Endothelial cell of umbilical vein (primary cell): Measurements from ENCODE around the gene YDJC. TPM values are rescaled to one million over a fixed set of nuclear protein-coding genes. Genes with fewer than 3 reads are reported as not detected.

ENCODE experiments used
- BruUV-seq: library from RNA; stranded (reverse); fragments of 400-500 nt; replicated peaks from 2 replicates; lab custom pipeline; 2021; lab: Mats Ljungman, UMichigan
- CTCF ChIA-PET: fragments of 300-600, 350-600 bp; sonication (Branson Sonifier 250); formaldehyde crosslinking; loops from one replicate; lab custom pipeline; 2021; ENCODE audit warnings: antibody characterized with exemption, inconsistent platforms; lab: Charles Lee
- POLR2A ChIA-PET: fragments of 300-600, 350-600 bp; sonication (Branson Sonifier 250); formaldehyde crosslinking; loops from one replicate; lab custom pipeline; 2021; ENCODE audit warnings: antibody characterized with exemption, inconsistent platforms; lab: Charles Lee
- DNase-seq: peaks from one replicate; pipeline ENCODE4 v3.0.0-alpha.2; 2011; ENCODE audit warnings: low read depth, low spot score
- FAIRE-seq: peaks from 2 replicates; lab custom pipeline; 2011; peaks lifted over from hg19 to GRCh38; lab: Jason Lieb, UNC
- H2AFZ ChIP-seq: 2 replicates; pipeline ENCODE4 v1.6.0; 2012; ENCODE audit warnings: low read depth, low read length, control low read depth, inconsistent platforms
- H3K27ac ChIP-seq: 2 replicates; pipeline ENCODE4 v1.5.1; 2011; ENCODE audit warnings: low read depth, mild to moderate bottlenecking, control low read depth, low read length, moderate library complexity; ENCODE audit not compliant: insufficient read depth
- H3K27me3 ChIP-seq, 2 experiments: 2 replicates each; pipeline versions ENCODE4 v1.6.0 to v1.6.1; 2011; ENCODE audit warnings: low read length in 2 of 2, mixed read lengths in 1 of 2; ENCODE audit not compliant: control insufficient read depth in 2 of 2, insufficient read depth in 2 of 2
- H3K36me3 ChIP-seq, 2 experiments: 2 replicates in 1 of 2; 3 replicates in 1 of 2; pipeline ENCODE4 v1.5.1; 2011; ENCODE audit warnings: low read length in 2 of 2, mild to moderate bottlenecking in 1 of 2, moderate library complexity in 1 of 2; ENCODE audit not compliant: control insufficient read depth in 2 of 2, insufficient read depth in 2 of 2; ENCODE audit errors: extremely low read depth in 1 of 2
- H3K4me1 ChIP-seq: 3 replicates; pipeline ENCODE4 v1.5.1; 2011; ENCODE audit warnings: mild to moderate bottlenecking, low read length; ENCODE audit not compliant: control insufficient read depth, insufficient read depth; ENCODE audit errors: extremely low read depth
- H3K4me2 ChIP-seq: 2 replicates; pipeline ENCODE4 v1.6.1; 2011; ENCODE audit warnings: low read length, control low read depth, mixed read lengths; ENCODE audit not compliant: insufficient read depth
- H3K4me3 ChIP-seq, 3 experiments: fragments of 200-600 bp in 1 of 3; sonication (generic), shearing (Covaris generic) in 1 of 3; replicated peaks in 1 of 3; 2 replicates each; pipeline ENCODE4 v1.5.1; 2011 to 2016; ENCODE audit warnings: control low read depth in 3 of 3, low read length in 3 of 3, mild to moderate bottlenecking in 2 of 3, inconsistent platforms in 1 of 3, low read depth in 1 of 3, moderate library complexity in 1 of 3; ENCODE audit not compliant: insufficient read depth in 1 of 3
- H3K79me2 ChIP-seq: 2 replicates; pipeline ENCODE4 v1.6.0; 2012; ENCODE audit warnings: low read length, inconsistent platforms; ENCODE audit not compliant: control insufficient read depth, insufficient read depth
- H3K9ac ChIP-seq: replicated peaks from 2 replicates; pipeline ENCODE3; 2011; ENCODE audit warnings: low read length, control low read depth; ENCODE audit not compliant: insufficient read depth; ENCODE audit errors: extremely low read depth
- H3K9me1 ChIP-seq: replicated peaks from 3 replicates; pipeline ENCODE4 v1.6.0; 2011; ENCODE audit warnings: mild to moderate bottlenecking, low read length; ENCODE audit not compliant: control insufficient read depth, insufficient read depth; ENCODE audit errors: extremely low read depth
- H3K9me3 ChIP-seq: replicated peaks from 2 replicates; pipeline ENCODE4 v1.5.1; 2012; ENCODE audit warnings: low read length, inconsistent platforms; ENCODE audit not compliant: control insufficient read depth, insufficient read depth
- H4K20me1 ChIP-seq: replicated peaks from 2 replicates; pipeline ENCODE3; 2011; ENCODE audit warnings: mild to moderate bottlenecking, low read length; ENCODE audit not compliant: control insufficient read depth, insufficient read depth; ENCODE audit errors: extremely low read depth
- CTCF ChIP-seq, 2 donors: IDR thresholded peaks; 1 replicate in 1 of 2; 2 replicates in 1 of 2; pipeline ENCODE4 v1.5.1; 2011; ENCODE audit warnings: low read length in 2 of 2, mild to moderate bottlenecking in 2 of 2, moderate library complexity in 2 of 2, control low read depth in 1 of 2, inconsistent platforms in 1 of 2, low read depth in 1 of 2; ENCODE audit not compliant: insufficient read depth in 1 of 2; ENCODE audit errors: extremely low read depth in 1 of 2
- EZH2 ChIP-seq: IDR thresholded peaks from 2 replicates; pipeline ENCODE4 v1.6.1; 2012; ENCODE audit warnings: borderline replicate concordance, low read depth, mild to moderate bottlenecking, moderate library complexity, low read length, inconsistent platforms; ENCODE audit not compliant: severe bottlenecking
- FOS ChIP-seq: IDR thresholded peaks from 2 replicates; pipeline ENCODE4 v1.6.1; 2011; ENCODE audit warnings: mild to moderate bottlenecking, low read length, moderate library complexity, borderline replicate concordance; ENCODE audit not compliant: insufficient read depth
- GATA2 ChIP-seq: IDR thresholded peaks from 2 replicates; pipeline ENCODE4 v1.7.0; 2011; ENCODE audit warnings: low read depth, mild to moderate bottlenecking, moderate library complexity, mixed read lengths, low read length; ENCODE audit not compliant: insufficient read length, insufficient read depth
- JUN ChIP-seq: IDR thresholded peaks from 2 replicates; pipeline ENCODE4 v1.6.1; 2011; ENCODE audit warnings: borderline replicate concordance, low read depth; ENCODE audit not compliant: insufficient read length, insufficient read depth
- MAX ChIP-seq: IDR thresholded peaks from 2 replicates; pipeline ENCODE4 v1.6.1; 2011; ENCODE audit not compliant: insufficient read depth, insufficient read length
- MYC ChIP-seq: IDR thresholded peaks from one replicate; pipeline ENCODE4 v1.6.1; 2011; ENCODE audit warnings: mild to moderate bottlenecking, low read depth, low read length
- POLR2A ChIP-seq: IDR thresholded peaks from 2 replicates; pipeline ENCODE4 v1.6.1; 2012; ENCODE audit warnings: low read depth, mild to moderate bottlenecking, control low read depth, low read length
- POLR2AphosphoS5 ChIP-seq: IDR thresholded peaks from 2 replicates; pipeline ENCODE4 v1.6.1; 2012; ENCODE audit warnings: low read depth, mild to moderate bottlenecking, control low read depth, low read length, moderate library complexity; ENCODE audit not compliant: insufficient read depth
- dilution Hi-C: fragments of 300-500 bp; cut with MboI; formaldehyde crosslinking; loops from one replicate; pipeline ENCODE4 v1.15.0; 2019; ENCODE audit warnings: low sequenced_read_pairs; ENCODE audit not compliant: extremely low pct_ligation_motif_present
- intact Hi-C: fragments of 100-400 bp; cut with micrococcal nuclease; formaldehyde crosslinking; loops from one replicate; pipeline ENCODE4 v1.10.0; 2022
- polyA plus RNA-seq, 4 experiments: library from polyadenylated mRNA; depleted of rRNA in 3 of 4; stranded (reverse) in 3 of 4; unstranded in 1 of 4; fragments of >200 nt; gene quantifications; 2 replicates each; pipeline versions ENCODE4 v1.2.1 to v1.2.3, GENCODE V29; 2011 to 2012; ENCODE audit warnings: missing spikeins in 1 of 4
- total RNA-seq: library from RNA; stranded (reverse); gene quantifications from 2 replicates; pipeline ENCODE4 v1.2.3, GENCODE V29; 2021

The YDJC gene
- total and polyA plus RNA-seq, 2 donors (not counting 3 experiments of a cell fraction or from before 2014, with no cell fraction given) = 27.2 to 29.9 TPM

GRCh38 chr22:21659864-21660525, 30.2 kb upstream of the YDJC start:
- FAIRE-seq (no peak), DNase-seq (no peak)
- peaks cover 3% of the 10 kb centered on the region for H3K4me1 ChIP-seq
- no peak overlapping the region for H2AFZ ChIP-seq
- BruUV-seq = no TSS peak
- no peaks in the 10 kb centered on the region for H3K36me3 ChIP-seq
- intact Hi-C loops (loop anchor here (10.0 kb wide), 1 partner anchor 155 kb away; no protein-coding TSS in a partner anchor), dilution Hi-C loops (no loop called here)
- ChIA-PET POLR2A (no interaction called here), CTCF (interaction anchor here (1.2 kb wide), 1 partner anchor 13 kb away, joined by 5 read pairs; no protein-coding TSS in a partner anchor)
- H3K9me3 ChIP-seq = no peaks in the 10 kb centered on the region
- no peaks in the 10 kb centered on the region for H3K9me1 ChIP-seq
- TF ChIP-seq EZH2 (no peak), FOS (no peak), MAX (no peak), POLR2A (no peak)
- no peaks in the 10 kb centered on the region for H3K79me2 ChIP-seq
- peaks cover 0 to 2% of the 10 kb centered on the region in 2 experiments for H3K27me3 ChIP-seq
- H3K9ac ChIP-seq = no peak overlapping the region
- no peak overlapping the region for H3K27ac ChIP-seq
- H3K4me2 ChIP-seq = no peak overlapping the region
- H3K4me3 ChIP-seq = no peak overlapping the region
- no peaks in the 10 kb centered on the region for H4K20me1 ChIP-seq

- H4K20me1 ChIP-seq = no peaks in the 10 kb centered on the region
- no peaks in the 10 kb centered on the region for H3K9me1 ChIP-seq
- no peak overlapping the region for H3K27ac ChIP-seq
- CTCF ChIA-PET = interaction anchor here (1.2 kb wide), 1 partner anchor 14 kb away, joined by 5 read pairs; no protein-coding TSS in a partner anchor
- BruUV-seq = no TSS peak
- TF ChIP-seq EZH2 (no peak), FOS (no peak), MYC (no peak), JUN (no peak), MAX (no peak), CTCF (IDR thresholded peaks at IDR 0.05; ENCODE audit: extremely low read depth in 1 of 2, insufficient read depth in 1 of 2, low read depth in 1 of 2, low read length in 2 of 2) (peak in 1 of 2 donors; percentile 14), GATA2 (no peak), POLR2AphosphoS5 (peak; percentile 88), POLR2A (peak; percentile 92)
- DNase-seq = peak; percentile 55
- H3K4me1 ChIP-seq = peaks cover 10% of the 10 kb centered on the region
- H3K4me3 ChIP-seq = peak overlapping the region; percentile 44 to 51 (median 45)
- dilution Hi-C loops = no loop called here
- FAIRE-seq = peak; percentile 83
- POLR2A ChIA-PET = no interaction called here
- intact Hi-C loops = loop anchor here (10.0 kb wide), 1 partner anchor 157 kb away; no protein-coding TSS in a partner anchor
- peaks cover 0 to 2% of the 10 kb centered on the region in 2 experiments for H3K27me3 ChIP-seq
- H3K36me3 ChIP-seq = peaks cover 0 to 5% of the 10 kb centered on the region in 2 experiments
- H3K9ac ChIP-seq = no peak overlapping the region
- H3K79me2 ChIP-seq = peaks cover 12% of the 10 kb centered on the region
- H3K4me2 ChIP-seq = peak overlapping the region; percentile 69
- H3K9me3 ChIP-seq = no peaks in the 10 kb centered on the region
- H2AFZ ChIP-seq = peak overlapping the region; percentile 76
Observed at GRCh38 chr22:21657360-21658032, 27.7 kb upstream of the YDJC start.
